ENCODE results near the gene INO80D. TPM values are rescaled to one million over a fixed set of nuclear protein-coding genes. Genes with fewer than 3 reads are reported as not detected.

The INO80D gene
- total RNA-seq, 1 experiment from 2014 or later: 14.4 TPM

DNA sequence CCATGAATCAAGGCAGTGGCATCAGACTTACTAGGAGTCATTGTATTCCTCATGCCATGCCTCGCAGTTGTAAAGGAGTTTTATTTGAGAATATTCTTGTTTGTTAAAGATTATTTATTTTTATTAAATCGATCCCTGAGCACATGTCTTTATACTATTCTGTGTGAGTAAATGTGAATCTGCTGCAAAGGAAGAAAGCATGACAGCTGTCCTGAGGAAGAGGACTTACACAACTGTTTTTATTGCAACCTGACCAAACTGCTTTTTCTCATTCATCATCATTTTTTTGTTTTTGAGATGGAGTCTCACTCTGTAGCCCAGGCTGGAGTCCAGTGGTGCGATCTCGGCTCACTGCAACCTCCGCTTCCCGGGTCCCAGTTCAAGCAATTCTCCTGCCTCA is 34.1 kb downstream of the INO80D start:
- peaks cover 5 to 6% of the 10 kb centered on the region in 2 experiments; a peak in 1 of 4 replicates for H3K36me3 ChIP-seq (ENCODE audit: control insufficient read depth in 1 of 2, insufficient read depth in 2 of 2, low read length in 2 of 2)
- intact Hi-C loops (cut with micrococcal nuclease): no loop called here
- DNase-seq (ENCODE audit: low read depth, low spot score) (no peak), ATAC-seq (no peak)
- no peak overlapping the region for H3K9ac ChIP-seq (ENCODE audit: low read length)
- H4K20me1 ChIP-seq (ENCODE audit: insufficient read depth): no peaks in the 10 kb centered on the region
- no peaks in the 10 kb centered on the region for H3K27me3 ChIP-seq (ENCODE audit: insufficient read depth, low read length)
- BruUV-seq (replicated peaks): no TSS peak
- H3K79me2 ChIP-seq (ENCODE audit: insufficient read depth, low read length): no peaks in the 10 kb centered on the region; the same call in 1 of the 2 replicates
- no peaks in the 10 kb centered on the region for H3K9me2 ChIP-seq (ENCODE audit: insufficient read depth)
- ChIA-PET POLR2A (no interaction called here), CTCF (no interaction called here), RAD21 (ENCODE audit: low non-redundant PET in 1 of 2, low total read pairs in 2 of 2, uncharacterized antibody in 2 of 2, unreplicated experiment in 2 of 2) (no interaction called here)
- no peak overlapping the region for H3K4me2 ChIP-seq (ENCODE audit: low read length)
- H3K9me3 ChIP-seq (ENCODE audit: control insufficient read depth in 1 of 2, insufficient read depth in 1 of 2, low read depth in 1 of 2, low read length in 2 of 2): no peaks in the 10 kb centered on the region
- H2AFZ ChIP-seq (ENCODE audit: low read depth, low read length, poor library complexity, severe bottlenecking): no peak overlapping the region
- H3K4me1 ChIP-seq (ENCODE audit: control insufficient read depth in 1 of 2, insufficient read depth in 2 of 2, low read length in 2 of 2): no peaks in the 10 kb centered on the region
- H3K27ac ChIP-seq (ENCODE audit: low read depth, low read length): no peak overlapping the region
- TF ChIP-seq SIN3A (IDR thresholded peaks at IDR 0.05; ENCODE audit: low read depth): no peak
- no peak for TF ChIP-seq CEBPB (IDR thresholded peaks at IDR 0.05; ENCODE audit: low read depth)
- TF ChIP-seq, protein P1, sequence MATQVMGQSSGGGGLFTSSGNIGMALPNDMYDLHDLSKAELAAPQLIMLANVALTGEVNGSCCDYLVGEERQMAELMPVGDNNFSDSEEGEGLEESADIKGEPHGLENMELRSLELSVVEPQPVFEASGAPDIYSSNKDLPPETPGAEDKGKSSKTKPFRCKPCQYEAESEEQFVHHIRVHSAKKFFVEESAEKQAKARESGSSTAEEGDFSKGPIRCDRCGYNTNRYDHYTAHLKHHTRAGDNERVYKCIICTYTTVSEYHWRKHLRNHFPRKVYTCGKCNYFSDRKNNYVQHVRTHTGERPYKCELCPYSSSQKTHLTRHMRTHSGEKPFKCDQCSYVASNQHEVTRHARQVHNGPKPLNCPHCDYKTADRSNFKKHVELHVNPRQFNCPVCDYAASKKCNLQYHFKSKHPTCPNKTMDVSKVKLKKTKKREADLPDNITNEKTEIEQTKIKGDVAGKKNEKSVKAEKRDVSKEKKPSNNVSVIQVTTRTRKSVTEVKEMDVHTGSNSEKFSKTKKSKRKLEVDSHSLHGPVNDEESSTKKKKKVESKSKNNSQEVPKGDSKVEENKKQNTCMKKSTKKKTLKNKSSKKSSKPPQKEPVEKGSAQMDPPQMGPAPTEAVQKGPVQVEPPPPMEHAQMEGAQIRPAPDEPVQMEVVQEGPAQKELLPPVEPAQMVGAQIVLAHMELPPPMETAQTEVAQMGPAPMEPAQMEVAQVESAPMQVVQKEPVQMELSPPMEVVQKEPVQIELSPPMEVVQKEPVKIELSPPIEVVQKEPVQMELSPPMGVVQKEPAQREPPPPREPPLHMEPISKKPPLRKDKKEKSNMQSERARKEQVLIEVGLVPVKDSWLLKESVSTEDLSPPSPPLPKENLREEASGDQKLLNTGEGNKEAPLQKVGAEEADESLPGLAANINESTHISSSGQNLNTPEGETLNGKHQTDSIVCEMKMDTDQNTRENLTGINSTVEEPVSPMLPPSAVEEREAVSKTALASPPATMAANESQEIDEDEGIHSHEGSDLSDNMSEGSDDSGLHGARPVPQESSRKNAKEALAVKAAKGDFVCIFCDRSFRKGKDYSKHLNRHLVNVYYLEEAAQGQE (IDR thresholded peaks at IDR 0.05; ENCODE audit: low read depth): no peak
- TF ChIP-seq, protein P2, sequence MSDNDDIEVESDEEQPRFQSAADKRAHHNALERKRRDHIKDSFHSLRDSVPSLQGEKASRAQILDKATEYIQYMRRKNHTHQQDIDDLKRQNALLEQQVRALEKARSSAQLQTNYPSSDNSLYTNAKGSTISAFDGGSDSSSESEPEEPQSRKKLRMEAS (IDR thresholded peaks at IDR 0.05): no peak
- TF ChIP-seq SRF (IDR thresholded peaks at IDR 0.05; ENCODE audit: low read depth): no peak
- no peak for TF ChIP-seq EZH2phosphoT487 (IDR thresholded peaks at IDR 0.05; ENCODE audit: borderline replicate concordance)
- no peak for TF ChIP-seq YY1 (IDR thresholded peaks at IDR 0.05; ENCODE audit: extremely low read depth, insufficient replicate concordance, low read depth, low read length)
- TF ChIP-seq TCF7L2 (IDR thresholded peaks at IDR 0.05; ENCODE audit: borderline replicate concordance, extremely low read depth, insufficient read depth, insufficient read length): no peak
- no peak for TF ChIP-seq RAD21 (IDR thresholded peaks at IDR 0.05; ENCODE audit: low read depth)
- TF ChIP-seq SP1 (IDR thresholded peaks at IDR 0.05; ENCODE audit: low read depth): no peak
- H3K4me3 ChIP-seq (replicated peaks in 1 of 2; ENCODE audit: low read depth in 1 of 2, low read length in 2 of 2): no peak overlapping the region

Data from HCT116 (cell line).